ENCODE measurements around the gene FAM53A. TPM values are rescaled to one million over a fixed set of nuclear protein-coding genes. Genes with fewer than 3 reads are reported as not detected.
A peak's percentile ranks its signal among the peaks of the same experiment; 100 is the strongest.

FAM53A gene
- total and polyA plus RNA-seq, 8 donors, result 0.73 to 2.8 (median 1.8) TPM; not detected in 4

DNA sequence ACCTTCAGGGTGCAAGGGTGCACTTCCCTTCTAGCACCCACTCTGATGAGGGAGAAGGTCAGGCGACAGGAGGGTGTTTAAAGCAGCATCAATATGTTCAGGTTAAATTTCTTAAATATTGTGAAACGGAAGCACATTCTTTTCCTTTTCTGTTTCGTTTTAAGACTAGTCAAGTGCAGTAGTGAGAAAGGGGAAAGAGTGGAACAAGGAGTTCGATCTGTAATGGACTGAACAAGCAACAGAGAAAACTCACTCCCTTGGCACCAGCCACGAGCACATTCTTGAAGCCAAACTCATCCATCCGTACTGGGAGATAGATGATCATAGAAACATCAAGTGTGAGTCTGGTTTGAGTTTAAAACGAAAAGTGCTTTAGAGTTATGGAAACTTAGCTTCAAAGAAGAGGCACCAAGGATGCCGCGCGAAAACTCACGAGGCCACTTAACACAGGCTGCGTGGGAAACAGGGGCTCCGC, 815 bp downstream of the FAM53A start:
- Histone ChIP-seq H3K4me1 (peaks cover 8 to 28% (median 19%) of the 10 kb centered on the region in 4 donors), H3K36me3 (no peaks in the 10 kb centered on the region), H3K9me3 (no peaks in the 10 kb centered on the region), H3K4me3 (peak overlapping the region; percentile 70 to 81 (median 72)), H3K27me3 (no peaks in the 10 kb centered on the region), H3K27ac (peak overlapping the region; percentile 79 to 91 (median 85))
- intact Hi-C loops (cut with DNase I; ENCODE audit: low total_unique reads), result no loop called here
- DNase-seq, result peak in 1 of 2 donors; percentile 61
- peak in 1 of 3 donors; percentile 12 for TF ChIP-seq POLR2AphosphoS5 (IDR thresholded peaks at IDR 0.05)
- TF ChIP-seq POLR2A (IDR thresholded peaks at IDR 0.05), result no peak
- TF ChIP-seq EP300 (IDR thresholded peaks at IDR 0.05), result no peak
- 6 to 14% (median 9%) methylated on average over 13 of the region's 13 CpGs for WGBS, 5 donors

- Histone ChIP-seq H3K9me3 (no peaks in the 10 kb centered on the region), H3K4me1 (peaks cover 8 to 28% (median 19%) of the 10 kb centered on the region in 4 donors), H3K36me3 (no peaks in the 10 kb centered on the region), H3K4me3 (peak overlapping the region; percentile 70 to 81 (median 72)), H3K27ac (peak overlapping the region in 4 of 5 donors; percentile 79 to 91 (median 86)), H3K27me3 (no peaks in the 10 kb centered on the region)
- TF ChIP-seq EP300 (IDR thresholded peaks at IDR 0.05) (no peak), POLR2A (IDR thresholded peaks at IDR 0.05) (no peak), POLR2AphosphoS5 (IDR thresholded peaks at IDR 0.05) (no peak), CTCF (IDR thresholded peaks at IDR 0.05) (no peak)
- 86 to 91% (median 90%) methylated on average over 13 of the region's 13 CpGs for WGBS, 5 donors
- intact Hi-C loops (cut with DNase I; ENCODE audit: low total_unique reads), result no loop called here
- no peak for DNase-seq
Observed at GRCh38 chr4:1682860-1683259, 1.3 kb downstream of the FAM53A start.

GRCh38 chr4:1678244-1678643, 5.9 kb downstream of the FAM53A start:
- intact Hi-C loops (cut with DNase I; ENCODE audit: low total_unique reads), result no loop called here
- Histone ChIP-seq H3K4me3 (no peak overlapping the region), H3K27ac (no peak overlapping the region), H3K27me3 (no peaks in the 10 kb centered on the region), H3K36me3 (no peaks in the 10 kb centered on the region), H3K9me3 (no peaks in the 10 kb centered on the region), H3K4me1 (peaks cover 0 to 6% (median 3%) of the 10 kb centered on the region in 4 donors)
- 72 to 86% (median 79%) methylated on average over 5 of the region's 5 CpGs for WGBS, 5 donors
- no peak for DNase-seq
- TF ChIP-seq POLR2AphosphoS5 (IDR thresholded peaks at IDR 0.05), result no peak
- TF ChIP-seq POLR2A (IDR thresholded peaks at IDR 0.05), result no peak
- TF ChIP-seq EP300 (IDR thresholded peaks at IDR 0.05), result no peak
- no peak for TF ChIP-seq CTCF (IDR thresholded peaks at IDR 0.05)

GRCh38 chr4:1676605-1677525, 7.2 kb downstream of the FAM53A start:
- no peaks in the 10 kb centered on the region for H3K9me3 ChIP-seq
- H3K27ac ChIP-seq, result no peak overlapping the region
- no peaks in the 10 kb centered on the region for H3K4me1 ChIP-seq
- WGBS, 5 donors, result 74 to 82% (median 78%) methylated on average over 24 to 25 of the region's 25 CpGs
- no peaks in the 10 kb centered on the region for H3K27me3 ChIP-seq
- H3K4me3 ChIP-seq, result no peak overlapping the region
- no peaks in the 10 kb centered on the region for H3K36me3 ChIP-seq
- intact Hi-C loops (cut with DNase I; ENCODE audit: low total_unique reads), result no loop called here
- TF ChIP-seq EP300 (IDR thresholded peaks at IDR 0.05) (no peak), POLR2A (IDR thresholded peaks at IDR 0.05) (no peak), CTCF (IDR thresholded peaks at IDR 0.05) (no peak), POLR2AphosphoS5 (IDR thresholded peaks at IDR 0.05) (no peak)
- no peak for DNase-seq
